ENCODE measurements around the gene UST.
"Not testable (repeated sequence)": the region's sequence is repeated elsewhere in the genome, so short reads cannot be mapped to it uniquely, and the experiment has no call there.

Gene UST

DNA sequence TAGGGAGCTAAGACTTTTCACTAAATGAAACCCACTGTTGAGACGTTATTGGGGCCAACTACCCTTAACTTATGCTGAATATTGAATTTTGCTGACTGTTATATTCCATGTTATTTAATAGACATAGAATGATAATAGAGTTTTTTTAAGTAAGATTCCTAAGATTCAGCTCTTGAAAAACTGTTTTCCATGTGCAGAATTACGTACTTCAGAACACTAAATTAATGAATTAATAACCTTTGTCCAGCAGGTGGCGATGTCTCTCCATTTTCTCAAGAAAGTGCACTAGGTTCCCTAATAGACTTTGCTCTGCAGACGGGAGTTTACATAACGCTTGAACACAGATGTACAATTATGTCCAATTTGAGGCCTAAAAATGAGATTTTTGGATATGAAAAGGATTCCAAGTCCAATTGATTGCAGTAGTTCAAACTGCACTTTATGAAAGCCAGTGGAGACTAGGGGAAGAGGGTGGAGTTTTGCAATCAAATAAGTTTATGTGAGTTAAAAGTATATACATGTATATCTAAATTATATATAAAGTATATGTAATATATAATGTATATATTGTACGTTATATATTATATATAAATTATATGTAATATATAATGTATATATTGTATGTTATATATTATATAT lies 282.1 kb downstream of the UST start:
- H3K9me3 ChIP-seq (ENCODE audit: control insufficient read depth, low read depth, low read length) = no peaks in the 10 kb centered on the region
- no peaks in the 10 kb centered on the region for H3K27me3 ChIP-seq (ENCODE audit: control insufficient read depth, insufficient read depth, low read length)
- H3K4me3 ChIP-seq (ENCODE audit: low read length) = no peak overlapping the region
- no peak overlapping the region for H3K9ac ChIP-seq (ENCODE audit: low read length)
- H3K27ac ChIP-seq (ENCODE audit: low read length) = no peak overlapping the region
- peaks cover 3% of the 10 kb centered on the region for H3K4me1 ChIP-seq (ENCODE audit: control insufficient read depth, low read depth, low read length)
- H3K36me3 ChIP-seq (ENCODE audit: control insufficient read depth, low read depth, low read length) = no peaks in the 10 kb centered on the region

DNA sequence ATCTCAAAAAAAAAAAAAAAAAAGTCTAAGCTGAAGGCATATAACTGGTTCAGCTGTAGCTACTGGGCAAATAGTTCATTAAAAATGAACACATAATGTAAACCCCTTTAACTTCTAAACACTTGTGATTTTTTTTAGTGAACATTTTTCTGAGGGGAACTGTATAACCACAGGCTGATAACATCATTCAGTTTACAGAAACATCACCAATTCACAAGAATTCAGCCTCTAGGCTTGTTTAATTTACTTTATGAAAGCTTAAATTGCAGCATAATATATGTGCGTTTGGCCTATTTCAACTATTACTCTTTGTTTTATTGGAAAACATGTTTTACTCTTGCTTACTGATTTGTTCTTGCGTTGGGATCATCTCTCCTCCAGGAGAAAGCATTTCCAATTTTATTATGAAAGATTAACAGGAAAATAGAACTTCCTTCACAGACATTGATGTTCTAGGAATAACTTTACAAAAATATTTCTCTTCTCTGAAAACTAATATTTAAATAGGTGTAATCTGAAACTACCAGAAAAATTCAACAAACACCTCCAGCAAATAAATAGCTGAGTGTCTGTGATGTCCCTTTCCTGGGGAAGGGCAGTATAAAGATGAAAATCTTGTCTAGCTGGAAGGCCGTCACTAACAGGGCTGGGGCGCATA lies 284.5 kb downstream of the UST start:
- H3K4me1 ChIP-seq (ENCODE audit: control insufficient read depth, low read depth, low read length) = peaks cover 7% of the 10 kb centered on the region
- no peak overlapping the region for H3K27ac ChIP-seq (ENCODE audit: low read length)
- no peak overlapping the region for H3K9ac ChIP-seq (ENCODE audit: low read length)
- H3K9me3 ChIP-seq (ENCODE audit: control insufficient read depth, low read depth, low read length) = no peaks in the 10 kb centered on the region
- no peaks in the 10 kb centered on the region for H3K36me3 ChIP-seq (ENCODE audit: control insufficient read depth, low read depth, low read length)
- no peaks in the 10 kb centered on the region for H3K27me3 ChIP-seq (ENCODE audit: control insufficient read depth, insufficient read depth, low read length)
- no peak overlapping the region for H3K4me3 ChIP-seq (ENCODE audit: low read length)

DNA sequence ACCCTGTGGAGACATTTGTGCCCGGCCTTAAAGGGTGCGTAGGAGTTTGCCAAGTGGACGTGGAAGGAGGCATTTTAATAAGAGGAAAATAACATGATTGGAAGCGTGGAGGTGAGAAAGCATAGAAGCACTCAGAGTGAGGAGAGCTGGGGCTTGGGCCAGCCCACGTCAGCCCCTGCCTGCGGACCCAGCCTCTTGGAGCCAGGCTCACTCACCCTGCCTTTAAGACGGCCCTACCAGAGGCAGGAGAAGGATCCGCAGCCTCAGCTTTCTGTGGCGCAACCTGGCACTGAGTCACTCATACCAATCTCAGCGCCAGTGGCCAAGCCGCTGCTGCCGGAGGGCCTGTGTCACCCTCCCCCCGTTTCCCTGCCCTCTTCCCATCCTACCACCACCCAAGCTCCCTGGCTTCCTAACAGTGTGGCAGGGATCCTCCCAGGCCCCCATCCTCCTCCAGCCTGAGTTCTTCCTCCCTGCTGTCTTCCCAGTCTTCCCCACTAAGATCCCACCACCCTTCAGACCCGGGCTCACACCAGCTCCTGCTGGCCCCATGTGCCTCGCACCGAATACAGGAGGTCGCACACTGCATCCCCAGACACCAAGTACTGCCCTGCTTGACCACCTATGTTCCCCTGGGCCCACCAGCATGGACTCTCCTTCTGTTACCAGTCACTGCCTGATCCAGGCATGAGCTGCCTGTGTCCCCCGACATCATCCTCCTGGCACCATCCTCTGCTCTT lies 285.2 kb downstream of the UST start:
- H3K36me3 ChIP-seq (ENCODE audit: control insufficient read depth, low read depth, low read length) = no peaks in the 10 kb centered on the region
- peaks cover 14% of the 10 kb centered on the region for H3K4me1 ChIP-seq (ENCODE audit: control insufficient read depth, low read depth, low read length)
- H3K9me3 ChIP-seq (ENCODE audit: control insufficient read depth, low read depth, low read length) = no peaks in the 10 kb centered on the region
- no peaks in the 10 kb centered on the region for H3K27me3 ChIP-seq (ENCODE audit: control insufficient read depth, insufficient read depth, low read length)
- H3K9ac ChIP-seq (ENCODE audit: low read length) = no peak overlapping the region
- no peak overlapping the region for H3K27ac ChIP-seq (ENCODE audit: low read length)
- no peak overlapping the region for H3K4me3 ChIP-seq (ENCODE audit: low read length)

DNA sequence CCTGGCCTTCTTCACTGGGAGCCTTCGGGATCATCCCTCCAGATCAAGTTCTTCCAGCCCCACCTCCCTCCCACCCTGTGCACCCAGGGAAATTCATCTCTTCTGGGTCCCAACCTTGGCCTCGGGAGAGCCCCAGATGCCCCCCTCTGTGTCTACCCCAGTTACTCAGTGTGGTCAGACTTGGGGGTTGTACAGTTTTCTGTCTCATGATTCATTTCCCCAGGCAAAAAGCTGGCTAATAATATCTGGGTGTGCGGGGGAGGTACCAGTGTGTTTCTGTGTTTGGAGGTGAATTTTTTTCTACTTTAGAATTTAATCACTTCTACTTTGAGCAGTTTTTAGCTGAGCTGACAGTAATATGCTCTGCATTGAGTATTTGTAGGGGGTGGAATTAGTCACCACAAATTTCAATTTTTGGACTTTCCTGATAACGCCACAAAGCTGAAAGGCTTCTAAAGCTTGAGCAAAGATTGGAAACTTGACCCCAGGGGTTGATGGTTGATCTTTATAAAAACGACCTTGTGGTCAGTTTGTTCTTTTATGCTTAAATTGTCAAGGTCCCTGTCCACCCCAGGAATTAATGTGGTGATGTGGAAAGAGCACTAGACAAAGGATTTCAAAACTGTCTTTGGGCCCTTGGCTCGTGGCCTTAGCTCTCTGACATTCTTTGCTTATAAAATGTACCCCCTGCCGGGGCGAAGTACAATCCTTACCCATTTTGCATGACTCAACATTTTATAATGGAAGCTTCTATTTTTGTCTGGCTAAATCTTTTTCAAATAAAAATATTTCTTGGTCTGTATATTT lies 286.0 kb downstream of the UST start:
- Histone ChIP-seq H3K4me3 (ENCODE audit: low read length) (no peak overlapping the region), H3K36me3 (ENCODE audit: control insufficient read depth, low read depth, low read length) (no peaks in the 10 kb centered on the region), H3K9me3 (ENCODE audit: control insufficient read depth, low read depth, low read length) (no peaks in the 10 kb centered on the region), H3K9ac (ENCODE audit: low read length) (no peak overlapping the region), H3K4me1 (ENCODE audit: control insufficient read depth, low read depth, low read length) (peaks cover 22% of the 10 kb centered on the region), H3K27me3 (ENCODE audit: control insufficient read depth, insufficient read depth, low read length) (no peaks in the 10 kb centered on the region), H3K27ac (ENCODE audit: low read length) (no peak overlapping the region)

DNA sequence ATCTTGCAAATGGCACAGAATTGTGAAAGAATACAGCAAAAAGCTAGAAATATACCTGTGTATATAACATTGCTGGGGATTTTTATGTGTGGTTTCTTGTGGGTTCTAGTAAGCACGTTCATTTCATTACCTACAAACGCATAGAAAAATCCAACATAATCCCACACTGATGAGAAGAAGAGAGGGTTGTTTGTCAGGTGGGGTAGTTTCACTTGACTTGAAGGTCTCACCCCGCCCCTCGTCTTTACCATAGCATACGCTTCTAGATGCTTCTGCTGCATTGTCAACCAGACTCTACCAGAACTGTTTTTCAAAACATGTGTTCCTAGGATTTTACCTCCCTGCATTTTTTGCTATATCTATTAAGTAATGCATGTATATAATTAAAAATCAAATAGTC lies 286.6 kb downstream of the UST start:
- no peak overlapping the region for H3K4me3 ChIP-seq (ENCODE audit: low read length)
- H3K9ac ChIP-seq (ENCODE audit: low read length) = no peak overlapping the region

DNA sequence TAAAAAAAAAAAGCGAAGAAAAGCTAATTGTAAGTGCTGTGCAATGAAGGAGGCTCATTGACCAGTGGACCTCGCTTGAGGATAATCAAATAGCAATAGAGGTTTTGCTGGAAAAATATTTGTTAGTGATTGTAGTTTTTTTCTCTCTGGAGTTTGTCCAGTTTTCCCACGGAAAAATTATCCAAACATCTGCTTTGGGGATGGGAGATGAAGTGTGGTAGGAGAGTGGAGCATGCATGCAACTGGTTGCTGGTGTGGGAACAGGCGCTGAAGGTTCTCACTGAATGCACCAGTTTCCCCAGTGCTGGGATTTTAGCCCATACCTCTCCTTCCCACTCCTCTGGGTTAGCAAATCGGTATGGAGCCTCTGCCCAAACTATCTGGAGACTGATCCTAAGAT lies 288.9 kb downstream of the UST start:
- Histone ChIP-seq H3K4me3 (ENCODE audit: low read length) (no peak overlapping the region), H3K27me3 (ENCODE audit: control insufficient read depth, insufficient read depth, low read length) (no peaks in the 10 kb centered on the region), H3K9ac (ENCODE audit: low read length) (no peak overlapping the region), H3K27ac (ENCODE audit: low read length) (no peak overlapping the region), H3K4me1 (ENCODE audit: control insufficient read depth, low read depth, low read length) (peaks cover 23% of the 10 kb centered on the region), H3K9me3 (ENCODE audit: control insufficient read depth, low read depth, low read length) (no peaks in the 10 kb centered on the region), H3K36me3 (ENCODE audit: control insufficient read depth, low read depth, low read length) (no peaks in the 10 kb centered on the region)

More for the DNA sequence above, 286.6 kb downstream of the UST start:
- H3K27me3 ChIP-seq (ENCODE audit: control insufficient read depth, insufficient read depth, low read length) = no peaks in the 10 kb centered on the region
- no peaks in the 10 kb centered on the region for H3K36me3 ChIP-seq (ENCODE audit: control insufficient read depth, low read depth, low read length)
- peaks cover 23% of the 10 kb centered on the region for H3K4me1 ChIP-seq (ENCODE audit: control insufficient read depth, low read depth, low read length)
- H3K27ac ChIP-seq (ENCODE audit: low read length) = no peak overlapping the region
- H3K9me3 ChIP-seq (ENCODE audit: control insufficient read depth, low read depth, low read length) = no peaks in the 10 kb centered on the region

DNA sequence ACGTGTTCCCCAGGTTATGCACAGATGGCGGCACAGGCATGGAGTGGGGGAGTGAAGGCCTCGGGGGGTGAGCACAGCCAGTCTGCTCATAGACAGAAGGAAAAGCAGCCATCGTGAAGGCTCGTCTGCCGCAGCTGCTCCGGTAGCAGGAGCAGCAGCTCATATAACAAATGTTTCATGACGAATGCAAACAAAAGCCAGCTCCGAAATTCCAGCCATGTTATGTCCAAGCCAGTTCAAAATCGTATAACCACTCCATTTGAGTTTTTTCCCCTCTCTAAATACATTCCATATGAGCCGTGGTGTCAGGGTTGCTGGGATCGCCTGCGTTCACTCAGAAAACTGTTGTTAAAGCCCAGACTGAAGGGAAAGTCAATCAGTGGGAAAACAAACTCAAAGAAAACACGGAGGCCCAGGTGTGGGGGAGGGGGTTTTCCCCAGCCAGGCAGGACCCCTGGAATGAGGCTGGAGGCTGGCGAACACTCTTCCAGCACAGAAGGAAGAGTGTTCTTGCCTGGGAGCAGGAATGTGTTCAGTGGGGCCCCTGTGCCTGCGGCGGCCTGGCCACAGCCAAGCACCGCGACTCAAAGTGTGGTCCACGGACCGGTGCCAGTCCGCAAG lies 290.3 kb downstream of the UST start:
- Histone ChIP-seq H3K36me3 (ENCODE audit: control insufficient read depth, low read depth, low read length) (no peaks in the 10 kb centered on the region), H3K4me1 (ENCODE audit: control insufficient read depth, low read depth, low read length) (peaks cover 23% of the 10 kb centered on the region), H3K9me3 (ENCODE audit: control insufficient read depth, low read depth, low read length) (no peaks in the 10 kb centered on the region), H3K4me3 (ENCODE audit: low read length) (no peak overlapping the region), H3K27me3 (ENCODE audit: control insufficient read depth, insufficient read depth, low read length) (no peaks in the 10 kb centered on the region), H3K27ac (ENCODE audit: low read length) (no peak overlapping the region), H3K9ac (ENCODE audit: low read length) (peak overlapping the region; percentile 12)

DNA sequence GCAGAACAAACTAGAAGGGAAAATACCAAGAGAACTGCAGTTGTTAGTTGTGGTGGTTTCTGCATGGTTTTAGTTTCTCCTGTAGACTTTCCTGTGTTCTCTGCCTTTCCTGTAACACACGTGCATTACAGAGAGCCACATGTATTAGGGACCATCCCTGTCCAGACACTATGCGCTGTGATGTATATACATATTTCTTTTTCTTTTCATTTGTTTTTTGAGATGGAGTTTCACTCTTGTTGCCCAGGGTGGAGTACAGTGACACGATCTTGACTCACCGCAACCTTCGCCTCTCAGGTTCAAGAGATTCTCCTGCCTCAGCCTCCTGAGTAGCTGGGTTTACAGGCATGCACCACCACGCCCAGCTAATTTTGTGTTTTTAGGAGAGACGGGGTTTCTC lies 292.2 kb downstream of the UST start:
- peaks cover 20% of the 10 kb centered on the region for H3K4me1 ChIP-seq (ENCODE audit: control insufficient read depth, low read depth, low read length)
- H3K27me3 ChIP-seq (ENCODE audit: control insufficient read depth, insufficient read depth, low read length); H3K36me3 ChIP-seq (ENCODE audit: control insufficient read depth, low read depth, low read length); H3K27ac ChIP-seq (ENCODE audit: low read length); H3K9ac ChIP-seq (ENCODE audit: low read length); H3K9me3 ChIP-seq (ENCODE audit: control insufficient read depth, low read depth, low read length); H3K4me3 ChIP-seq (ENCODE audit: low read length): not testable (repeated sequence)

DNA sequence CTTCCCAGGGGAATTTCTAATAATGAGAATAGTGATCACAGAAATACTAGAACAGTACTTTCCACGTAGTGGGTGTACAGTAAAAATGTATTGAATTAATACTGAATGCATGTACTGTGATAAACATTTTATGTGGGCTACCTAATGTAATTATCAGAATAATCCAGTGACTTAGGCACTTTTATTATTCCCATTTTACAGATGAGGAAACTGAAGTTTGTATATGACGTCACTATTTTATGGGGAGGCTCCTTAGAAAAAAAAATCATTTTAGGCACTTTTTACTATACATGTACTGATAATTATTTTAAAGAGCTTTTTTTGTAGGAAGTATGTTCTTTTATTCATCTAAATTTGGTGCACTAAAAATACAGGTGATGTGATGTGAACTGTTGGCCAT lies 295.1 kb downstream of the UST start:
- Histone ChIP-seq H3K9ac (ENCODE audit: low read length) (no peak overlapping the region), H3K4me3 (ENCODE audit: low read length) (no peak overlapping the region), H3K27me3 (ENCODE audit: control insufficient read depth, insufficient read depth, low read length) (no peaks in the 10 kb centered on the region), H3K36me3 (ENCODE audit: control insufficient read depth, low read depth, low read length) (no peaks in the 10 kb centered on the region), H3K9me3 (ENCODE audit: control insufficient read depth, low read depth, low read length) (no peaks in the 10 kb centered on the region), H3K4me1 (ENCODE audit: control insufficient read depth, low read depth, low read length) (peaks cover 16% of the 10 kb centered on the region), H3K27ac (ENCODE audit: low read length) (no peak overlapping the region)

DNA sequence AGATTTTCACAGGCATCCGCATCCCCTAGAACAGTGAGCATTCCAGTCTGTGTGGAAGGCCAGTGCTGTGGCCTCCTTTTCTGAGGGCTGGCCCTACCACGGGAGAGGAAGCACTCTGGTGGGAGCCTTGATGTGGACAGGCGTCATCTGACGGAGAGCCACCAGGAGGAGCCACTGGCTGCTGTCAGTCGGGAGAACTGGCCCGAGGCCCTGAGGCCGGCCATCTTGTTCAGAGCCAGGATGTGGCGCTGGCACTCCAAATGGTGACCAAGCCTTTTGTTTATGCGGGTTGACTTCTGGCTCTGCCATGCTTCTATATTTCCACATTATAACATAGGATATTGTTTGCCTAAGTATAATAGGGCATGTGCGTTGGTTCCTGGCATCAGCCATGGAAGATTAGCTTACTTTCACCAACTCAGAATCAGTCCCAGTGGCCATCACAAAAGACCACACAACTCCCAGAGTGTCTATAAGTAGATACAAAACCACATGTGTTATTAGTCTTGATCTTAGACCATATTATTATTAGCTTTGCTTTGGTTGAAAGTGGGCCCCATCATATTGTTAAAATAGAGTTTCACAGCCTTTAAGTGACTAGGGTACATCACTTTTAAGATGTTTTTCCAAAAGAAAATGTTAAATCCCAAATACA lies 296.8 kb downstream of the UST start:
- H3K27ac ChIP-seq (ENCODE audit: low read length) = no peak overlapping the region
- no peaks in the 10 kb centered on the region for H3K27me3 ChIP-seq (ENCODE audit: control insufficient read depth, insufficient read depth, low read length)
- peaks cover 11% of the 10 kb centered on the region for H3K4me1 ChIP-seq (ENCODE audit: control insufficient read depth, low read depth, low read length)
- H3K9me3 ChIP-seq (ENCODE audit: control insufficient read depth, low read depth, low read length) = no peaks in the 10 kb centered on the region
- H3K4me3 ChIP-seq (ENCODE audit: low read length) = no peak overlapping the region
- H3K9ac ChIP-seq (ENCODE audit: low read length) = no peak overlapping the region
- no peaks in the 10 kb centered on the region for H3K36me3 ChIP-seq (ENCODE audit: control insufficient read depth, low read depth, low read length)

DNA sequence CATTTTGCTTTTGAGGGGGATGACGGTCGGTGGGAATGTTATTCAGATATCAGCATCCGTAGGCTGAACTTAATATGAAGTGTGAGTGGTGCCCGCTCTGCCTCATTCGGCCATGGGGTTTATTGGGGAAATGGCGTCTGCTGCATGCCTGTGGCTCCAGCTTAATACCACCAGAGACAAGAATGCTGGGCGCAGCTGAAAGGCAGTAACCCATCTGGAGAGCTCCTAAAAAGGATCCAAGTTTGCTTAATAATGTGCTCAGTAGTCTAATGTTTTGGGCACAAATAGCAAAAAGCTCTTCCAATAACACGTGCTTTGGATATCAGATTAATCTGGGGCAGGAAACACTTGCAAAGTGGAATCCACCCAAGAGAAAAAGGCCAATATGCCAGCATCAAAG lies 297.7 kb downstream of the UST start:
- Histone ChIP-seq H3K4me1 (ENCODE audit: control insufficient read depth, low read depth, low read length) (peaks cover 11% of the 10 kb centered on the region), H3K4me3 (ENCODE audit: low read length) (no peak overlapping the region), H3K27ac (ENCODE audit: low read length) (no peak overlapping the region), H3K9me3 (ENCODE audit: control insufficient read depth, low read depth, low read length) (no peaks in the 10 kb centered on the region), H3K9ac (ENCODE audit: low read length) (no peak overlapping the region), H3K36me3 (ENCODE audit: control insufficient read depth, low read depth, low read length) (no peaks in the 10 kb centered on the region), H3K27me3 (ENCODE audit: control insufficient read depth, insufficient read depth, low read length) (no peaks in the 10 kb centered on the region)

Measured in iPS-18a (cell line).